ENCODE data around the gene PPM1N. TPM values are rescaled to one million over a fixed set of nuclear protein-coding genes. Genes with fewer than 3 reads are reported as not detected.

Gene PPM1N
- total and polyA plus RNA-seq, 3 donors from 2014 or later = 1.9 to 3.4 (median 2.3) TPM

DNA sequence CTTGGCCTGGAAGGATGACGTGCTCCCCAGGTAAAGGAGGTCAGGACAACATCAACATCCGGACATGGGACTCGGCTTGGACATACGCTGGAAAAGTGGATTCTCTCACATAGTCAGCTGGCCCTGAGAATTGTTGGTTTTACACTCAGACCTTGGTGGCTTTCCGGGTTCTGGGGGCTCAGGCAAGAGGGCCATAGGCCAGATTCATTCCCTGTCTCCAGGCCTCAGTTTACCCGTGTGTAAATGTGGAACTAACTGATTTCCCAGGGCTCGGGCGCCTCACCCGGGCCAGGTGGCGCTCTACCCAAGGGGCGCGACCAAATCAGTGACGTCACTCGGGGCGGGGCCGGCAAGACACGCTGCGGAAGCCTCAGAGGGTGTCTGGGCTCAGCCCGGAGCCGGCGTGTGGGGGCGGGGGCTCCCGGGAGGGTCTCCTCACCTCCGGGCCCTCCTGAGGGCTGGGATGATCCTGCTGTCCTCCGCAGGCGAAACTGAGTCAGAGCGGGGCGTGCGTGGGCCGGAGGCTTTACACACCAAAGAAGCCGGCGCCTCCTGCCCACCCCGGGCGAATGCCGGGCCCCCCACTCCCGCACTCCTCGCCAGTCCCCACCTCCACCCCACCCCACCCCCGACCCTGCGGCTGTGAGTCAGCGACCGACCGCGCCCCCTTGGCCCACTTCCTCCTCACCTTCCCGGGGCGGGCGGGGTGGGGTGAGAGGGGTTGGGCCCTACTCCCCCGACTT, 8.2 kb downstream of the PPM1N start:
- Histone ChIP-seq H3K4me1 (peaks cover 19% of the 10 kb centered on the region), H3K27ac (peak overlapping the region; percentile 79 to 93), H3K4me3 (peak overlapping the region; percentile 86 to 97), H3K36me3 (ENCODE audit: low read depth, missing control alignments) (no peaks in the 10 kb centered on the region), H3K27me3 (no peaks in the 10 kb centered on the region), H3K9me3 (no peaks in the 10 kb centered on the region)
- intact Hi-C loops (cut with DNase I; ENCODE audit: low total_unique reads) = loop anchor here (5.0 kb wide), 1 partner anchor 76 kb away; the partner anchor contains the start of gene OPA3
- WGBS, 2 donors = 1 to 5% methylated on average over 6 to 27 of the region's 47 CpGs
- TF ChIP-seq, protein P1, sequence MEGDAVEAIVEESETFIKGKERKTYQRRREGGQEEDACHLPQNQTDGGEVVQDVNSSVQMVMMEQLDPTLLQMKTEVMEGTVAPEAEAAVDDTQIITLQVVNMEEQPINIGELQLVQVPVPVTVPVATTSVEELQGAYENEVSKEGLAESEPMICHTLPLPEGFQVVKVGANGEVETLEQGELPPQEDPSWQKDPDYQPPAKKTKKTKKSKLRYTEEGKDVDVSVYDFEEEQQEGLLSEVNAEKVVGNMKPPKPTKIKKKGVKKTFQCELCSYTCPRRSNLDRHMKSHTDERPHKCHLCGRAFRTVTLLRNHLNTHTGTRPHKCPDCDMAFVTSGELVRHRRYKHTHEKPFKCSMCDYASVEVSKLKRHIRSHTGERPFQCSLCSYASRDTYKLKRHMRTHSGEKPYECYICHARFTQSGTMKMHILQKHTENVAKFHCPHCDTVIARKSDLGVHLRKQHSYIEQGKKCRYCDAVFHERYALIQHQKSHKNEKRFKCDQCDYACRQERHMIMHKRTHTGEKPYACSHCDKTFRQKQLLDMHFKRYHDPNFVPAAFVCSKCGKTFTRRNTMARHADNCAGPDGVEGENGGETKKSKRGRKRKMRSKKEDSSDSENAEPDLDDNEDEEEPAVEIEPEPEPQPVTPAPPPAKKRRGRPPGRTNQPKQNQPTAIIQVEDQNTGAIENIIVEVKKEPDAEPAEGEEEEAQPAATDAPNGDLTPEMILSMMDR (IDR thresholded peaks at IDR 0.05) = peak in 1 of 3 experiments; percentile 39
- peak; percentile 53 for TF ChIP-seq POLR2A (IDR thresholded peaks at IDR 0.05)
- peak; percentile 96 for DNase-seq

GRCh38 chr19:45506989-45507871, 9.0 kb downstream of the PPM1N start, which contains the start of gene VASP:
VASP (plus strand) TSS chr19:45507479; CDS start chr19:45507772, 293 bp downstream.
- H3K9me3 ChIP-seq = no peaks in the 10 kb centered on the region
- 0 to 1% methylated on average over 21 to 45 of the region's 65 CpGs for WGBS, 2 donors
- peaks cover 19% of the 10 kb centered on the region for H3K4me1 ChIP-seq
- H3K36me3 ChIP-seq (ENCODE audit: low read depth, missing control alignments) = no peaks in the 10 kb centered on the region
- H3K27me3 ChIP-seq = no peaks in the 10 kb centered on the region
- DNase-seq = peak; percentile 95
- peak; percentile 45 for TF ChIP-seq POLR2A (IDR thresholded peaks at IDR 0.05)
- TF ChIP-seq, protein P1 (IDR thresholded peaks at IDR 0.05) = peak in 1 of 3 experiments; percentile 19
- peak within 1 kb of the TSS; percentile 79 to 93 for H3K27ac ChIP-seq
- H3K4me3 ChIP-seq = peak within 1 kb of the TSS; percentile 86 to 97
- intact Hi-C loops (cut with DNase I; ENCODE audit: low total_unique reads) = loop anchor here (5.0 kb wide), 1 partner anchor 75 kb away; the partner anchor contains the start of gene OPA3

DNA sequence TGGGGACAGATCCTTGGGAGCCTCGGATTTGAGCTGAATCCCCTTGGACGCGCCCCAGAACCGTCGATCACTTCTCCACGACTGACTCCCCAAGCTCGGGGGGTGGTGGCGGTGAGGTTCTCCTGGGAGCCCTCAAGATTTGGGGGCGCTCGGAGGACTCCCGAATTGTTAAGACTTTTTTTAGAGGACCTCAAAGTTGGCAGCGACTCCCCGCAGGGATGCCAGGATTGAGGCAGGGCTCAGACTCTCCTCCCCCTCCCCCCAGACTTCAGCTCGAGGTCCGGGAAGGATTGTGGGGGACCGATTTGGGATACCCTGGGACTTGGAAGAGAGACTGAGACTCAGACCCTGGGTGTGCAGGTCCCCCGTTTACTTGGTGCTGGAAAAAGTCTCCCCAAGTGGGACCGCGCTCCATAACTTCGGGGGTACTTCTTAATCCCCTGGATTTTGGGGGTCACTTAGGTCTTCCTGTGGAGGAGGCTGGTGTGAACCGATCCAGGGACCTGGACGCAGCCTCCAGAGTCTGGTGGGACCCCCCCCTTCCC, 9.7 kb downstream of the PPM1N start:
- Histone ChIP-seq H3K4me1 (peaks cover 19% of the 10 kb centered on the region), H3K4me3 (peak overlapping the region; percentile 86 to 97), H3K27ac (peak overlapping the region; percentile 79 to 93), H3K36me3 (ENCODE audit: low read depth, missing control alignments) (no peaks in the 10 kb centered on the region), H3K9me3 (no peaks in the 10 kb centered on the region), H3K27me3 (no peaks in the 10 kb centered on the region)
- no peak for DNase-seq
- 0 to 2% methylated on average over 13 to 22 of the region's 22 CpGs for WGBS, 2 donors
- TF ChIP-seq POLR2A (IDR thresholded peaks at IDR 0.05) = no peak
- TF ChIP-seq, protein P1 (IDR thresholded peaks at IDR 0.05) = no peak
- intact Hi-C loops (cut with DNase I; ENCODE audit: low total_unique reads) = loop anchor here (5.0 kb wide), 1 partner anchor 74 kb away; the partner anchor contains the start of gene OPA3

DNA sequence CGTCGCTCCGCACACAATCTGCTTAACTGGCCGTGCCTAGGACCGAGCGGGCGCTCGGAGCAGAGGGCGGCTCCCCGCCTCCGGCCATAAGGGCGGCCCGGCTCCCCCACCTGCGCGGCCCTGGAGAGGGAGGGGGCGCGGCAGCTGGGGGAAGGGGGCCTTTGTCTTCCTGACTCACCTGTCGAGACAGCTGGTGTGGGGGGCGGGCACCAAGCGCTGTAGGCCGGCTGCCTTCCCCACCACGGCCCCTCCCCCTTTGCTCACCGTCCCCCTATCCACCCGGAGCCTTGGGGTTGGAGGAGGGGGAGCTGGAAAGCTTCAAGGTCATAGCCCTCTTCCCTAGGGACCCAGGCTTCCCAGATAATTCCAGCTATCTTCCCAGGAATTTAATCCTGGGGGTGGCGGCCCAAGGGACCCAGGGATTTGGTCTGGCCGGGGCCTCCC, 10.2 kb downstream of the PPM1N start:
- Histone ChIP-seq H3K9me3 (no peaks in the 10 kb centered on the region), H3K4me1 (peaks cover 21% of the 10 kb centered on the region), H3K27me3 (no peaks in the 10 kb centered on the region)

More for the DNA sequence above, 10.2 kb downstream of the PPM1N start:
- WGBS, 2 donors = 0 to 2% methylated on average over 4 to 23 of the region's 26 CpGs
- DNase-seq = no peak
- peak overlapping the region; percentile 86 to 97 for H3K4me3 ChIP-seq
- peak overlapping the region; percentile 79 to 93 for H3K27ac ChIP-seq
- no peaks in the 10 kb centered on the region for H3K36me3 ChIP-seq (ENCODE audit: low read depth, missing control alignments)
- TF ChIP-seq POLR2A (IDR thresholded peaks at IDR 0.05) = no peak
- TF ChIP-seq, protein P1 (IDR thresholded peaks at IDR 0.05) = no peak
- intact Hi-C loops (cut with DNase I; ENCODE audit: low total_unique reads) = loop anchor here (5.0 kb wide), 1 partner anchor 74 kb away; the partner anchor contains the start of gene OPA3

All from testis (tissue), 3 donors.